IMR-90 (cell line): ENCODE measurements around the gene KLF13. TPM values are rescaled to one million over a fixed set of nuclear protein-coding genes. Genes with fewer than 3 reads are reported as not detected.

Experiments used
- ATAC-seq: fragments of 200-7000 bp; cut with Tn5 transposase; 2 replicates; pipeline ENCODE4 v1.9.1; 2020; ENCODE audit warnings: low read depth, mild to moderate bottlenecking, moderate library complexity
- BruUV-seq: library from RNA; stranded (reverse); fragments of 400-500 nt; replicated peaks from 2 replicates; lab custom pipeline; 2021; lab: Mats Ljungman, UMichigan
- CTCF ChIA-PET: fragments of 300-600 bp; formaldehyde crosslinking; extraction: SDS; loops from one replicate; lab custom pipeline; 2021; ENCODE audit warnings: antibody characterized with exemption; lab: Yijun Ruan, JAX
- POLR2A ChIA-PET: fragments of 300-600 bp; sonication (Branson Sonifier 250); formaldehyde crosslinking; loops from one replicate; lab custom pipeline; 2022; ENCODE audit warnings: antibody characterized with exemption; ENCODE audit not compliant: unreplicated experiment; lab: Charles Lee
- DNase-seq: peaks from one replicate; pipeline ENCODE4 v3.0.0; 2013
- H2AFZ ChIP-seq: replicated peaks from 2 replicates; pipeline ENCODE3; 2013; ENCODE audit warnings: low read length, mild to moderate bottlenecking; ENCODE audit not compliant: poor library complexity
- H2AK5ac ChIP-seq: 2 replicates; pipeline ENCODE4 v1.6.1; 2013; ENCODE audit warnings: low read depth, low read length, inconsistent platforms
- H2AK9ac ChIP-seq: replicated peaks from 2 replicates; pipeline ENCODE3; 2013; ENCODE audit warnings: mild to moderate bottlenecking, low read depth, low read length, moderate library complexity; ENCODE audit not compliant: poor library complexity
- H2BK120ac ChIP-seq: 2 replicates; pipeline ENCODE4 v1.6.1; 2013; ENCODE audit warnings: low read depth, low read length, inconsistent platforms
- H2BK15ac ChIP-seq: 3 replicates; pipeline ENCODE4 v1.6.1; 2013; ENCODE audit warnings: low read depth, low read length, inconsistent platforms
- H2BK20ac ChIP-seq: 2 replicates; pipeline ENCODE4 v1.6.1; 2013; ENCODE audit warnings: low read depth, mild to moderate bottlenecking, inconsistent platforms, low read length, moderate library complexity
- H2BK5ac ChIP-seq: 2 replicates; pipeline ENCODE4 v1.6.1; 2013; ENCODE audit warnings: mild to moderate bottlenecking, low read depth, low read length, inconsistent platforms; ENCODE audit not compliant: poor library complexity, severe bottlenecking
- H3K14ac ChIP-seq: replicated peaks from 2 replicates; pipeline ENCODE4 v1.6.1; 2013; ENCODE audit warnings: low read depth, low read length, inconsistent platforms
- H3K18ac ChIP-seq: 2 replicates; pipeline ENCODE4 v1.6.1; 2013; ENCODE audit warnings: low read depth, low read length, control low read depth
- H3K23ac ChIP-seq: 2 replicates; pipeline ENCODE4 v1.6.1; 2013; ENCODE audit warnings: low read depth, low read length, inconsistent platforms
- H3K27ac ChIP-seq: 2 replicates; pipeline ENCODE4 v1.5.1; 2013; ENCODE audit warnings: mild to moderate bottlenecking, control low read depth, low read length; ENCODE audit not compliant: insufficient read depth
- H3K27me3 ChIP-seq: 2 replicates; pipeline ENCODE4 v1.6.1; 2013; ENCODE audit warnings: low read length; ENCODE audit not compliant: control insufficient read depth, insufficient read depth
- H3K36me3 ChIP-seq: 2 replicates; pipeline ENCODE4 v1.6.1; 2013; ENCODE audit warnings: low read length, mixed read lengths; ENCODE audit not compliant: control insufficient read depth, insufficient read depth
- H3K4ac ChIP-seq: 2 replicates; pipeline ENCODE4 v1.6.1; 2013; ENCODE audit warnings: low read depth, low read length, inconsistent platforms
- H3K4me1 ChIP-seq: 2 replicates; pipeline ENCODE4 v1.6.1; 2013; ENCODE audit warnings: low read length, mixed read lengths; ENCODE audit not compliant: control insufficient read depth, insufficient read depth
- H3K4me2 ChIP-seq: 2 replicates; pipeline ENCODE4 v1.6.1; 2013; ENCODE audit warnings: low read depth, mild to moderate bottlenecking, control low read depth, low read length, moderate library complexity
- H3K4me3 ChIP-seq: 2 replicates; pipeline ENCODE4 v1.5.1; 2013; ENCODE audit warnings: low read depth, mild to moderate bottlenecking, control low read depth, low read length, moderate library complexity; ENCODE audit not compliant: insufficient read depth
- H3K56ac ChIP-seq: 2 replicates; pipeline ENCODE4 v1.6.1; 2013; ENCODE audit warnings: low read length, inconsistent platforms; ENCODE audit not compliant: insufficient read depth; ENCODE audit errors: extremely low read depth
- H3K79me1 ChIP-seq, 2 experiments: 2 replicates each; pipeline ENCODE4 v1.6.1; 2013; ENCODE audit warnings: low read length in 2 of 2, inconsistent platforms in 1 of 2, low read depth in 1 of 2
- H3K9ac ChIP-seq: 2 replicates; pipeline ENCODE4 v1.6.1; 2013; ENCODE audit warnings: low read depth, low read length, control low read depth
- H3K9me1 ChIP-seq: 2 replicates; pipeline ENCODE4 v1.6.1; 2013; ENCODE audit warnings: low read length, inconsistent platforms; ENCODE audit not compliant: insufficient read depth
- H3K9me3 ChIP-seq: 2 replicates; pipeline ENCODE4 v1.6.1; 2013; ENCODE audit warnings: low read length; ENCODE audit not compliant: control insufficient read depth, insufficient read depth
- H4K20me1 ChIP-seq: 2 replicates; pipeline ENCODE4 v1.6.1; 2013; ENCODE audit warnings: low read length, inconsistent platforms; ENCODE audit not compliant: insufficient read depth
- H4K5ac ChIP-seq: 2 replicates; pipeline ENCODE4 v1.6.1; 2013; ENCODE audit warnings: mild to moderate bottlenecking, low read depth, low read length, control low read depth
- H4K8ac ChIP-seq, 2 experiments: 2 replicates each; pipeline ENCODE4 v1.6.1; 2013; ENCODE audit warnings: low read depth in 2 of 2, low read length in 2 of 2, control low read depth in 1 of 2, inconsistent platforms in 1 of 2
- H4K91ac ChIP-seq: 2 replicates; pipeline ENCODE4 v1.6.1; 2013; ENCODE audit warnings: low read depth, low read length, inconsistent platforms; ENCODE audit not compliant: insufficient read depth
- BHLHE40 ChIP-seq: fragments of 150-350 bp; IDR thresholded peaks from 2 replicates; pipeline ENCODE4 v1.6.1; 2016; ENCODE audit warnings: mild to moderate bottlenecking, low read depth, low read length
- CHD1 ChIP-seq: IDR thresholded peaks from 2 replicates; pipeline ENCODE4 v1.6.1; 2012; ENCODE audit warnings: low read depth, low read length, improper control_type of control experiment
- MAFK ChIP-seq: IDR thresholded peaks from 2 replicates; pipeline ENCODE4 v1.6.1; 2012; ENCODE audit warnings: low read depth, low read length, improper control_type of control experiment
- MAZ ChIP-seq: IDR thresholded peaks from 2 replicates; pipeline ENCODE4 v1.6.1; 2012; ENCODE audit warnings: low read depth, mild to moderate bottlenecking, low read length, improper control_type of control experiment, moderate library complexity, borderline replicate concordance
- POLR2A ChIP-seq: IDR thresholded peaks from 2 replicates; pipeline ENCODE4 v1.6.1; 2012; ENCODE audit warnings: mild to moderate bottlenecking, low read depth, low read length
- RAD21 ChIP-seq: IDR thresholded peaks from 2 replicates; pipeline ENCODE4 v1.6.1; 2012; ENCODE audit warnings: low read length, improper control_type of control experiment
- RCOR1 ChIP-seq: IDR thresholded peaks from 2 replicates; pipeline ENCODE4 v1.6.1; 2012; ENCODE audit warnings: mild to moderate bottlenecking, low read length, improper control_type of control experiment; ENCODE audit not compliant: insufficient replicate concordance
- RFX5 ChIP-seq: IDR thresholded peaks from 2 replicates; pipeline ENCODE4 v1.8.0; 2012; ENCODE audit warnings: low read depth, mild to moderate bottlenecking, low read length, moderate library complexity
- WGBS, 2 experiments: methylation state at CpG; one replicate each; pipeline versions ENCODE4 v1.1.5 to v1.1.7; 2013; ENCODE audit warnings: missing lambda C conversion rate in 2 of 2; ENCODE audit not compliant: insufficient read length in 1 of 2; ENCODE audit errors: extremely low coverage in 2 of 2; 5-methylcytosine and 5-hydroxymethylcytosine counted together
- dilution Hi-C: fragments of 300-500 bp; cut with HindIII; formaldehyde crosslinking; loops from one replicate; pipeline ENCODE4 v1.14.3; 2018; ENCODE audit warnings: low sequenced_read_pairs; ENCODE audit not compliant: unreplicated experiment
- in situ Hi-C: fragments of 300-500 bp; cut with MboI; formaldehyde crosslinking; loops from 3 replicates; pipeline ENCODE4 v1.14.3; 2019; ENCODE audit warnings: low sequenced_read_pairs, inconsistent platforms, mixed read lengths
- intact Hi-C: fragments of 100-400 bp; cut with micrococcal nuclease; formaldehyde crosslinking; loops from 2 replicates; pipeline ENCODE4 v1.10.0; 2022
- polyA plus RNA-seq, 3 experiments: library from polyadenylated mRNA; depleted of rRNA; stranded (reverse); fragments of >200 nt; gene quantifications; 2 replicates each; pipeline ENCODE4 v1.2.3, GENCODE V29; 2012; ENCODE audit warnings: low replicate concordance in 1 of 3
- total RNA-seq: library from RNA; depleted of rRNA; stranded (reverse); fragments of >200 nt; gene quantifications from 2 replicates; pipeline ENCODE4 v1.2.3, GENCODE V29; 2012

The KLF13 gene
- total and polyA plus RNA-seq, 2 of the 4 experiments (the other 2 are of a cell fraction) = 9.5 to 10.6 TPM

DNA sequence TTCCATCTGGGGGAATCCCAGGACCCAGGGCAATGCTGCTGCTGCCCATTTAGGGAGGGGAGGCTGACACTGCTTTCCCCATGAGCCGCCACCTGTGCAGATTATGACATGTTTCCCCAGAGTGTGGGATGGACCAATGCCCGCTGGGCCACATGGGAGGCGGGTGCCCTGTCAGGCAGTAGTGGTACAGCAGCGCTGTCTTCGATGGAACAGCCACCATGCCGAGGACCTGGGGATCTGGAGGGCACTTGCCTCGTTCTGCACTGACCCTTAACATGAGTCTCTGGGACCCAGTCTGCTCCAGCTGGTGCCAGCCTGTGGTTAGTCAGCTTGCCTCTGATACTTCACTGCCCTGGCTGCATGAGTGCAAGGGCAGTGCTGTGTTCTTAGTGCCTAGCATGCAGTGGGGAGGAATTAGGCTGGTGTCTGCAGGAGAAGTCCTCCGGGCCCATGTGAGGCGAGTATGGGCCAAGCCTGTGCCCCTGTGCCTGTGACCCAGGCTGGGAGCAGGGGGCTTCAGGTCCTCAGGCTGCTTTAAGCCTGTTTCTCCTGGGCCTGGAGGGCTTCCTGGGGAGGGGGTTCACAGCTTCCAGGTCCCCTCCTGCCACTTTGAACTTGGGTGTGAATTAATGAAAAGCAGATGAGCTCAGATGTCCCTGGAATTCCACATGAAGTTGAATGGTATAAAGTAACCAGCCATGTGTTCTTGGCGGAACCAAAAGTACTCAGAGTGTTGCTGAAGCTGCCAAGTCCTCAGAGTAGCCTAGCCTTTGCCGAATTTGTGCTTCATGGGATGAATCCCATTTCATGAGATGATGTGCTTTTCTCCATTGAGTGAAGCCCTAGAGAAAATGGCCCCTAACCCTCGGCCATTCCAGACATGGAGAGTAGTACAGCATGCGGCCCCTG is 22.9 kb downstream of the KLF13 start:
- Histone ChIP-seq H3K14ac (no peak overlapping the region), H2BK15ac (no peak overlapping the region), H3K56ac (no peak overlapping the region), H2AK5ac (no peak overlapping the region), H3K23ac (no peak overlapping the region), H2BK20ac (no peak overlapping the region), H3K4me1 (peaks cover 22% of the 10 kb centered on the region), H3K36me3 (no peaks in the 10 kb centered on the region), H3K9me1 (peaks cover 31% of the 10 kb centered on the region), H3K27ac (no peak overlapping the region), H3K9me3 (no peaks in the 10 kb centered on the region), H4K8ac (no peak overlapping the region), H2BK5ac (no peak overlapping the region), H3K79me1 (peaks cover 37 to 85% of the 10 kb centered on the region in 2 experiments), H2AK9ac (no peak overlapping the region), H3K9ac (no peak overlapping the region), H3K4ac (no peak overlapping the region), H3K4me3 (no peak overlapping the region), H4K20me1 (peaks cover 67% of the 10 kb centered on the region), H3K27me3 (no peaks in the 10 kb centered on the region), H3K4me2 (no peak overlapping the region), H2AFZ (no peak overlapping the region), H2BK120ac (no peak overlapping the region), H4K5ac (no peak overlapping the region), H4K91ac (no peak overlapping the region), H3K18ac (no peak overlapping the region)
- no TSS peak for BruUV-seq
- intact Hi-C loops = no loop called here
- TF ChIP-seq POLR2A (no peak), CHD1 (no peak), RFX5 (no peak), RCOR1 (no peak), BHLHE40 (no peak), MAFK (no peak), RAD21 (no peak), MAZ (no peak)
- no peak for DNase-seq
- POLR2A ChIA-PET = no interaction called here
- no peak for ATAC-seq
- dilution Hi-C loops = no loop called here
- WGBS, 2 experiments = 98% methylated on average over 8 of the region's 13 CpGs; no CpG with 5 or more reads in 1 of the 2 experiments
- CTCF ChIA-PET = no interaction called here
- in situ Hi-C loops = no loop called here
